HG03095 (cell line): ENCODE data around the gene METTL14.

Experiments
- ATAC-seq: cut with Tn5 transposase; IDR thresholded peaks from one replicate; pipeline ENCODE4 v1.9.1; 2021; ENCODE audit warnings: moderate library complexity; ENCODE audit not compliant: unreplicated experiment

The METTL14 gene

DNA sequence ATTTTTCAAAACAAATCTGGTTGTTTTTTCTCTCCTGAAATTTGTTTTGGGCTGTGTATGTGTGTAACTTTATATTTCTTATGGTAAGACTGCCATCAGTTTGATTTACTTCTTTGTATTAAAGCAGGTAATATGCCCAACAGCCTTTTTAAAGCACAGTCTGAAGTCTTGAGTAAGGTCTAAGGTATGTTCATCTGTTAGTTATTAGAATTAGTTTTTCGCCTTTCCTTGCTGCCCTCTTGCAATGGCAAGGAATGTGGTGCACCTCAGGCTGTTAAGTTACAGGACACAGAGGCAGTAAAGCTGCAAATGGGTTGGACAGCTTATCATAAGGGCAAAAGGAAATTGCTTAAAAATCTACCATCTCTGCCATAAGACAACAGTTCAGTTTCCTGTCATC, 71.8 kb downstream of the METTL14 start:
- no peak for ATAC-seq

DNA sequence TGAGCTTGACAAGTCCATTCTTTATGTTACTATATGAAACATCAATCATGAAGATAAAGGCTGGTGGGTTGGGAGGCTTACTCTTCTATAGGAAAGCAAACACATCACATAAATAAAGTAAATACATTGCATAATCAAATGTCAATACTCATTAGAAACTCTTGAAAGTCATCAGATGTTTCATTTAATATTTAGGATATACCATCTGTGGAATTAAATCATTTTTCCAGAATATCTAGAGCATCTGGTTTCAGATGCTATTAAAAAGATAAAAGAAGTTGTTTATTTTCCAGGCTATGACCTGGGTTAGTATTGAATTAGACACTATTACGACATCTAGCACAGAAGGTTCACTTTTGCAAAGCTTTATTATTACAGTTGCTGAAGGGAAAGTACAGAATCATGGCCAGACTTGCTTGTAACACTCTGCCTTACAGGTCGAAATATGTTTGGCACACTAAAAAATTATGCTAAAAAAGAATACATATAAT, 72.6 kb downstream of the METTL14 start:
- no peak for ATAC-seq

DNA sequence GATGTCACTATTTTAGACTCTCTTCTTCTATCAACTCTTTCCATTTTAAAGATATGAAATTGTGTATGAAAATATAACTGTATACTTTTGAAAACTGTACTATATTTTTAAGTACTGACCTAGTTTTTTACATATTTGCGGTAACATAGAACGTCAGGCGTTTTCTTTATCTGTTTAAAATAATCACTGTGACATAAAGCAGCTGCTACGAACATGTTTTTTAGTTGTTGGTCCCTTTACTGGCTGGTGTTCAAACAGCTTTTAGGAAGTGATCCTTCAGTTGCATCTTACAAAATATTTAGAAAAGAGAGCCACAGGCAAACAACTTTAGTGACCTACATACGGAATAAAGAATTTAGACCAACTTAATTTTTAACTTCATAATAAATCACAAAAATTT, 73.1 kb downstream of the METTL14 start:
- ATAC-seq: no peak

- no peak for ATAC-seq
Measured at GRCh38 chr4:118759481-118759880, 74.3 kb downstream of the METTL14 start.

DNA sequence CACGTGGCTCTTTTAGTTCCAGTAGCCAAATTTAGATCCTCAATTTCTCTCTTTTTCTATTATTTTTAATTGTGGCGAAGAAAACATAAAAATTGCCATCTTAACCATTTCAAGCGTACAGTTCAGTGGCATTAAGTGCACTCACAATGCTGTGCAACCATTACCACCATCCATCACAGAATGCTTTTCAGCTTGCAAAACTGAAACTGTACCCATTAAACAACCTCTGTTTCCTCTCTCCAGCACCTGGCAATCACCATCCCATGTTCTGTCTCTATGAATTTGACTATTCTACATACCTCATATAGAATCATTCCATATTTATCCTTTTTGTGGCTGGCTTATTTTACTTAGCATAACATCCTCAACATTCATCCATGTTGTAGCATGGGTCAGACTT, 74.9 kb downstream of the METTL14 start:
- ATAC-seq: peak; percentile 18

GRCh38 chr4:118760493-118760892, 75.3 kb downstream of the METTL14 start:
- ATAC-seq: peak; percentile 98

GRCh38 chr4:118761397-118762016, 76.3 kb downstream of the METTL14 start:
- no peak for ATAC-seq

DNA sequence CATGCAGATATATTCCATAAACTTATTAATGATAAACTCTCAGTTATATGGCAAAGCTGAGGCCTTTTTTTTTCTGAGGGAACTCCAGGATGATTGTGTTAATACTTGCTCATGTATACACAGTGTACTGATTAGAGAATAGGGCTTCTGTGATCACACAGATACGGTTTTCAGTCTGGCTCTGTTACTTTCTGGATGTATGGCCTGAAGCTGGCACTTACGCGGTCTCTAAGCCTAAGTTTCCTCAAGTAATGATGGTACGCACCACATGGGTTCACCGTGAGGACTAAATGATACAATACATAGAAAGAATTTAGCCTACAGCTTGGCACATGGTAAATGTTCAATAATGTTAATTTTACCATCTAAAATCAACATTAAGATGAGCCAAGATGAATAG, 77.0 kb downstream of the METTL14 start:
- ATAC-seq: no peak

DNA sequence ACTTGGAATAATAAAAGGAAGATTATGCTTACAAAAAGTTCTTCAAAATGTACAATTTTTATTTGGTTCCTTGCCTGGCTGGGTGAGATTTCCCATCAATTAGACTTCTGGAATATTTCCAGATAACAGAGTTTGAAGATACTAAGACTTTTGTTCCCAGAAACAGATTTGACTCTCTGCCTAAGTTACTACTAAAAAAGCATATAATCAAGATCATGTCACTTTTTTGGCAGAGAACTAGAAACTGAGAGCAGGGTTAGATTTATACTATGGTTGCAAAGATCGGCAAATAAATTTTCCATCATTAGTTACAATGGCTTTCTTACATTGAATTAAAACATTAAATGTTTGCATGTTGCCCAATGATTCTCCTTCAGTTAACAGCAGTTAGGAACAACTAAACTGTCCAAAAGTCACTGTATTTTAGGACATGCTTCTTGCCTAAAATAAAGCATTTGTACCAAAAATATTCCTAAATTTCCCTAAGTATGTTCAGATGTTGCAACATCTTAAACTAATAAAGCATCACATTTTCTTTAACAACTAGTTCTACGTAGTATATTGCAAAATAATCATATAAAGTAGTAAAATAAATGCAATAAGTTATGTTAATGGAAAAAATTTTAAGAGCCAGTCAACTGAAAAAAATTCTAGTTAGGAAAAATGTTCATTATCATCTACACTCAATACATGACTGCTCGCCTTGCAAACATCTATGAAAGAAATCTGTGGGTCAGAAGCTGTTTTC, 77.7 kb downstream of the METTL14 start:
- no peak for ATAC-seq
